ENCODE results near the gene SLC22A7.
"Not testable (repeated sequence)": the region's sequence is repeated elsewhere in the genome, so short reads cannot be mapped to it uniquely, and the experiment has no call there.

The SLC22A7 gene

DNA sequence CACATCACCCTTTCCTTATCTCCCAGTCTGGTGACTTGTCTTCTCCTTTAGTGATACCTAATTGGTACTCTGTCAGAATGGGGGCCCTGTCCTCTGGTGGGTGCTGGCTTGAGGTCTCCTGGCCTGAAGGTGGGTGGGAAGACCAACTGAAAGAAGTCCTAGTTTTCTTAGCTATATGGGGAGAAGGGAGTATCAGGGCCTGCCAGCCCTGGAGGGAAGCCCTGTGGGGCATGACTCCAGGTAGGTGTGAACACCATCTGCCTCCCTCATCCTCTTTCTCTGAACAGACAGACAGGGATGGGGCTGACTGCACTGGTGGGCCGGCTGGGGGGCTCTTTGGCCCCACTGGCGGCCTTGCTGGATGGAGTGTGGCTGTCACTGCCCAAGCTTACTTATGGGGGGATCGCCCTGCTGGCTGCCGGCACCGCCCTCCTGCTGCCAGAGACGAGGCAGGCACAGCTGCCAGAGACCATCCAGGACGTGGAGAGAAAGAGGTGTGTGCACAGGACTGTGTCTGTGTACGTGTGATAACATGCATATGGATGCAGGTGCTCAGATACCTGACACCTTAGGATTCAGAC is 5.8 kb downstream of the SLC22A7 start:
- no peak for DNase-seq

GRCh38 chr6:43304361-43304760 is 6.3 kb downstream of the SLC22A7 start:
- DNase-seq = no peak

DNA sequence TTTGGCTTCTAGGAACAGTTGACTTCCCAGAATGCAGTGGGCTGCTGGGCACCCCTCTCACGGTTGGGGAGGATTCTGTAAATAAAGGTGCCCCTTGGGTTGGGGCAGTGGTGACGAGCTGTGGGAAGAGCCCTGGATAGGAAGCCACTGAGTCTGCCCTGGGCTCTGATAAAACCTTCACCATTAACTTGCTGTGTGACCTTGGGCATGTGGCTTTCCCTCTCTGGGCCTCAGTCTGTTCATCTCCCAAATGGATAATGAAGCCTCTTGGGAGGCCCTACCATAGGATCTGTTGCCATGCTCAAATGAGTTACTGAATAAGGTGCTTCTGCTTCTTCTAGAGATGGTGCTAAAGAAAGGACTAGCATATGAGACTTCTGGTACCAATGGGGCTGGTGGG is 6.8 kb downstream of the SLC22A7 start:
- no peak for DNase-seq

DNA sequence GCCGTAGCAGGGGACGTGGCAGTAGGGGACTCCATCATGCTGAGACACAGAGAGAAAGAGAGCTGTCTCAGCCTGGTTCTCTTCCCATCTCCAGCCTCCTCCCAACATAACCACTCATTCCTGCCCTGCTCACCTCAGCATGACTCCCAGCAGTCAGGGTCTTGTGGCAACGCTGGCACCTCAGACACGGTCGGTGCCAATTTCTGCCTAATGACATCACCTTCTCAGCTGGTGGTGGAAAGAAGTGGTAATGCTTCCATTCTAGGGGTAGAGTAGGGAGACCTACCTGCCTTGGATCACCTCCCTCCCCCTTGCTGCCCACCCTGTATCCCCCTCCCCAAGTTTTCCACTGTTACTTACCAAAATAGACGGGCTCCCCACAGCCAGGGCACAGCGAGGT is 8.0 kb downstream of the SLC22A7 start:
- no peak for DNase-seq

GRCh38 chr6:43307451-43308100 is 9.5 kb downstream of the SLC22A7 start:
- no peak for DNase-seq

GRCh38 chr6:43308101-43308989 is 10.3 kb downstream of the SLC22A7 start, which contains the start of gene CRIP3:
Gene CRIP3 (minus strand): TSS chr6:43308826. CDS start chr6:43308792, 34 bp downstream.
- peak; percentile 28 for DNase-seq

- DNase-seq = no peak
These were observed 11.0 kb downstream of the SLC22A7 start for GRCh38 chr6:43308990-43309477.

GRCh38 chr6:43310134-43310533 is 12.1 kb downstream of the SLC22A7 start:
- no peak for DNase-seq

GRCh38 chr6:43310624-43311023 is 12.6 kb downstream of the SLC22A7 start:
- DNase-seq = no peak

GRCh38 chr6:43311666-43312065 is 13.6 kb downstream of the SLC22A7 start:
- no peak for DNase-seq

- DNase-seq = no peak
These were observed 15.8 kb downstream of the SLC22A7 start for GRCh38 chr6:43313813-43314212.

DNA sequence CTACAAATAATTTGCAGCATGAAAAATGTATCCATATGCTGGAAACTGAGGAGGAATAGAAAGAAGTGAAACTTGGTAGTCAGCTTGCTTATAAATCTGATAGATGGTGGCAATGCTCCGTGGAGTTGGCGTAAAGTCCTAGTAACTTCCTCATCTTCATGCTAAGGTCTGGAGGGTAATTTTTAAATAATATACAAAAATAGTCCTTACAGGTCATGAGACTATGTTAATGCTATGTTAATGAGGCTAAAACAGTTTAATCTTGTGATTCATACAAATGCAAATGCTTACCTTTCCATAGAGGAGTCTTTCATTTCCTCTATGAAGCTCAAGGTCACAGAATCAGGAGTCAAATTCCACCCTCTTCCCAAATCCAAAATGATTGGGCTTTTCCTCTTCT is 20.0 kb downstream of the SLC22A7 start:
- no peak for DNase-seq

DNA sequence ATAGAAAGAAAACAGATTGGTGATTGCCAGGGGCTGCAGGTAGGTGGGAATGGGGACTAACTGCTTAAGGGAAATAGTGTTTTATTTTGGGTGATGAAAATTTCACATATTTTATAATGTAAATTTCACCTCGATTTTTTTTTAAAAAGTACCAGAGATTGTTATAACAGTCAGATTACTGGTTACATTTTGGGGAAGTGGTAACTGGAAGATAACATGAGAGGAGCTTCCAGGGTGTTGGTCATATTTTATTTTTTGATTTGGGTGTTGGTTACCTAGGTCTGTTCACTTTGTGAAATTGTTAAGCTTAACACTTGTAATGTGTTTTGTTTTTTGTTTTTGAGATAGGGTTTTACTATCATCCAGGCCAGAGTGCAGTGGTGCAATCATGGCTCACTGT is 27.8 kb downstream of the SLC22A7 start:
- DNase-seq = no peak

DNA sequence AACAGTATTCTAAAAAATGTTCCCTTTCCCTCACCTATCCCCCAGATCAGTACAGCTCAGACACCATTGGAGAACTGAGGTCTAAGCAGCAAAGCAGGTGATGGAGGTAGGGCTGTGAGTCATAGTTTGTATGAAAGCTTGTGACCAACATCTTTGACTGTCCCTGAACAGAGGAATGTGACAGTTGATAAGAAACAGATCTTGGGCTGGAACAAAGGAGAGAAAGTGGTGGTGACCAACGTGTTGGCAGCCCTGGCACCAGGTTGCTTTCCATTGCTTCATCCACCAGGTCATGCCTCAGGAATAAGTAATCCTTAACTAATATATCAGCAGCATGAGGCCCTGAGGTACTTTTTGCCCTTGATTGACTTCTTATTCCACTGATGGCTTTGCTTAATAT is 30.5 kb downstream of the SLC22A7 start:
- DNase-seq = no peak

GRCh38 chr6:43331470-43331869 is 33.4 kb downstream of the SLC22A7 start:
- no peak for DNase-seq

GRCh38 chr6:43331891-43332290 is 33.8 kb downstream of the SLC22A7 start:
- no peak for DNase-seq

GRCh38 chr6:43334466-43335095 is 36.5 kb downstream of the SLC22A7 start:
- peak; percentile 74 for DNase-seq

- peak; percentile 37 for DNase-seq
These were observed 37.4 kb downstream of the SLC22A7 start for GRCh38 chr6:43335469-43335868.

DNA sequence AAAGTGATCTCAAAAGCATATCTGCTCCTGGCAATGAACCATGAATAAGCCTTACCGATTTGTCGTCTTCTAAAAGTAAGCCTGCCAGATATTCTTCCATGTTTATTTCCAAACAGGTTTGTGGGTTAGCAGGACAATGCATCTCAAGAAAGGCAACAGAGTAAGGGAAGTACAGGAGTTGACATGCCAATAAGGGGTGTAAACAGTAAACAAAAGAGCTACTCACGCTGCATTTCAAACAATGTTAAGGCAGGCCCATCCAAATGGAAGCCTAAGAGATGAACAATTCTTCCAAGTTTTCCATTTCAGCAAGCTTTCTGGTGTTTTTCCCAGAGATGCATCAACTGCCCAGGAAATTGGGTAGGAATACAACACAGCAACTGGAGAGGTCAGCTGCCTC is 38.3 kb downstream of the SLC22A7 start:
- no peak for DNase-seq

DNA sequence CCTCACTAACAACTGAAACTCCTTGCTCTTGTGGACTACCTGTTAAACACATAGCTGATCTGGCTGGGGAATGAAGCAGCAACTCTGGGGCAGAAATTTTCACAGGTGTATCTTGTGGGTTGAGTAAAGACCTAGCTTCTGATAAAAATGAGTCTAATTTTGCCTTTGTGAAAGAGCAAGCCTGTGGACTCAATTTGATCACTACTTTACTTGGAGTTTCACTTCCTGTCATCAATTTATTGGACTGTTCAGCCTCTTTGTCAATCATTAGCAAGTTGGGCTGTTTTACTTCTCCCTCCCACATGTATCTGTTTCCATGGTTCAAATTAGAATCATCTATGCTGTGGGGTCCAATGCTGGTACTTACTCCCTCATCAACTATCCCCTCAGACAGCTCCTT is 40.2 kb downstream of the SLC22A7 start:
- no peak for DNase-seq

DNA sequence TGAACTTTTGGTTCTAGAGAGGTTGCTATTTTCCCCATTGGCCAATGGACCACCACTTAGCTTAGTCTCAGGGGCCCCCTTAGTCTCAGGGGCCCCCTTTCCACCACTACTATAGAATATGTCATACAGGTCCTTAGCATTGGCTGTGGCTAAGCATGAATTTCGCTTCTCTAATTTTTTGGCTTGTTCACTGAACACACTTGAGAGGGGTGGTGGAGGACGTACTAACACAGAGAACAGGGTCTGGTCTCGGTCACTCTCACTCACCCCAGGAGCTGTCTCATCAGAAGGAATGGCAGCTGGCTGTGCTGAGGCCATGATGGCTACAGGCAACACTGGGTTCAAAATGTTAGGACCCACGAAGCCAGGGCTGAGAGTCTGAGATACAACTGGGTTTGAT is 41.1 kb downstream of the SLC22A7 start:
- no peak for DNase-seq

GRCh38 chr6:43346243-43346642 is 48.2 kb downstream of the SLC22A7 start:
- not testable (repeated sequence) for DNase-seq

DNA sequence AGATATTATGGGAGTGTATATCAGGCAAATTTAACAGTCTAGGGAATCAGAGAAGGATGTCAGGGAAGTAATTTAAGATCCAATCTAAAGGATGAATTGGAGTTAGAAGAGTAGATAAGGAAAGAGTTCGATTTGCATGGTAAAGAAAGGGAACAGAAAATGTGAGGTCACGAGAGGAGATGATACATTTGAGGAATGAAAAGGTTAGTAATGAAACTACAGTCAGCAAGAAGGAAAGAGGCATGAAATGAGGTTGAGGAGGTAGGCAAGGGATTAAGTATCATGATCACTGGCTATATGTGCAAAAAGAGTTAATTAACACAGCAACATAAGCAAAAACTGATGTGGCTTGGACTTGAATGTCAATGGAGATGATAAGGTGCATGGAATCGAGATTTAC is 49.0 kb downstream of the SLC22A7 start:
- DNase-seq = no peak

All from NCI-H2029 treated with DMSO at 0.1 percent for 48 hours (cell line).